Measurements from ENCODE around the gene CEP68.

GRCh38 chr2:65101071-65101470 is 44.9 kb downstream of the CEP68 start:
- no peak for TF ChIP-seq SMC3 (conservative IDR thresholded peaks at IDR 0.05; ENCODE audit: poor library complexity)
- no peak for TF ChIP-seq CTCF (IDR thresholded peaks at IDR 0.05; ENCODE audit: poor library complexity, severe bottlenecking)
- TF ChIP-seq TAF1 (IDR thresholded peaks at IDR 0.05; ENCODE audit: low read depth): no peak
- TF ChIP-seq POLR2AphosphoS5 (IDR thresholded peaks at IDR 0.05): no peak
- TF ChIP-seq EP300 (conservative IDR thresholded peaks at IDR 0.05; ENCODE audit: poor library complexity, severe bottlenecking): no peak
- TF ChIP-seq RAD21 (conservative IDR thresholded peaks at IDR 0.05): no peak
- TF ChIP-seq REST (IDR thresholded peaks at IDR 0.05; ENCODE audit: borderline replicate concordance): no peak
- no peak for TF ChIP-seq EZH2 (IDR thresholded peaks at IDR 0.05; ENCODE audit: borderline replicate concordance, insufficient read depth, low read length, poor library complexity, severe bottlenecking)
- TF ChIP-seq MXI1 (conservative IDR thresholded peaks at IDR 0.05; ENCODE audit: poor library complexity, severe bottlenecking): no peak

Measured in neural cell (in vitro differentiated cells).